H1 (cell line): ENCODE measurements around the gene B9D1. TPM values are rescaled to one million over a fixed set of nuclear protein-coding genes. Genes with fewer than 3 reads are reported as not detected.

Experiments
- ATF2 ChIP-seq: IDR thresholded peaks from 2 replicates; pipeline ENCODE4 v1.6.1; 2012; ENCODE audit warnings: low read length, inconsistent platforms
- CTBP2 ChIP-seq: IDR thresholded peaks from 2 replicates; pipeline ENCODE4 v1.7.0; 2011; ENCODE audit warnings: borderline replicate concordance, mild to moderate bottlenecking, moderate library complexity, mixed read lengths, low read length; ENCODE audit not compliant: insufficient read depth, insufficient read length
- CTCF ChIP-seq, 3 experiments: IDR thresholded peaks; 1 replicate in 2 of 3; 2 replicates in 1 of 3; pipeline versions ENCODE4 v1.5.1 to v1.6.1; 2011; ENCODE audit warnings: low read length in 3 of 3, mild to moderate bottlenecking in 3 of 3, inconsistent platforms in 2 of 3, low read depth in 1 of 3, moderate library complexity in 1 of 3; ENCODE audit not compliant: insufficient read depth in 1 of 3; ENCODE audit errors: control extremely low read depth in 1 of 3
- RFX5 ChIP-seq: IDR thresholded peaks from 2 replicates; pipeline ENCODE4 v1.6.1; 2011; ENCODE audit warnings: low read depth, low read length, improper control_type of control experiment, borderline replicate concordance
- SIRT6 ChIP-seq: IDR thresholded peaks from one replicate; pipeline ENCODE4 v1.7.1; 2012; ENCODE audit warnings: low read length, inconsistent platforms
- polyA plus RNA-seq, 7 experiments: library from polyadenylated mRNA; depleted of rRNA in 3 of 7; stranded (reverse) in 5 of 7; unstranded in 2 of 7; fragments of >200 nt in 5 of 7; fragments of 200-250 nt in 2 of 7; gene quantifications; 1 replicate in 5 of 7; 2 replicates in 1 of 7; 4 replicates in 1 of 7; pipeline versions ENCODE4 v1.2.1 to v1.2.3, GENCODE V29; 2011 to 2013; ENCODE audit warnings: missing spikeins in 2 of 7, mixed read lengths in 2 of 7
- total RNA-seq: library from RNA; stranded (reverse); fragmentation: NEBNext Ultra II Directional; extraction: Animal tissue kit (Norgen Biotek cat#: 25700); gene quantifications from 2 replicates; pipeline ENCODE4 v1.2.1, GENCODE V29; 2021

Gene B9D1
- total and polyA plus RNA-seq, 2 of the 8 experiments (the other 6 are each of a cell fraction or from before 2014, with no cell fraction given): 24.6 to 65.7 TPM

- TF ChIP-seq CTBP2 (no peak), RFX5 (no peak), CTCF (IDR thresholded peaks at IDR 0.05; ENCODE audit: control extremely low read depth in 1 of 3, insufficient read depth in 1 of 3, low read depth in 1 of 3, low read length in 3 of 3) (no peak), SIRT6 (no peak), ATF2 (no peak)
- TF ChIP-seq, all 59 proteins: peak for 20
Measured at GRCh38 chr17:19377602-19378415, 15.3 kb upstream of the B9D1 start (continued).
